ENCODE measurements around the gene GCN1. TPM values are rescaled to one million over a fixed set of nuclear protein-coding genes. Genes with fewer than 3 reads are reported as not detected.
A peak's percentile ranks its signal among the peaks of the same experiment; 100 is the strongest.

GCN1 gene
- total RNA-seq, 1 donor from 2014 or later, result 123 TPM

DNA sequence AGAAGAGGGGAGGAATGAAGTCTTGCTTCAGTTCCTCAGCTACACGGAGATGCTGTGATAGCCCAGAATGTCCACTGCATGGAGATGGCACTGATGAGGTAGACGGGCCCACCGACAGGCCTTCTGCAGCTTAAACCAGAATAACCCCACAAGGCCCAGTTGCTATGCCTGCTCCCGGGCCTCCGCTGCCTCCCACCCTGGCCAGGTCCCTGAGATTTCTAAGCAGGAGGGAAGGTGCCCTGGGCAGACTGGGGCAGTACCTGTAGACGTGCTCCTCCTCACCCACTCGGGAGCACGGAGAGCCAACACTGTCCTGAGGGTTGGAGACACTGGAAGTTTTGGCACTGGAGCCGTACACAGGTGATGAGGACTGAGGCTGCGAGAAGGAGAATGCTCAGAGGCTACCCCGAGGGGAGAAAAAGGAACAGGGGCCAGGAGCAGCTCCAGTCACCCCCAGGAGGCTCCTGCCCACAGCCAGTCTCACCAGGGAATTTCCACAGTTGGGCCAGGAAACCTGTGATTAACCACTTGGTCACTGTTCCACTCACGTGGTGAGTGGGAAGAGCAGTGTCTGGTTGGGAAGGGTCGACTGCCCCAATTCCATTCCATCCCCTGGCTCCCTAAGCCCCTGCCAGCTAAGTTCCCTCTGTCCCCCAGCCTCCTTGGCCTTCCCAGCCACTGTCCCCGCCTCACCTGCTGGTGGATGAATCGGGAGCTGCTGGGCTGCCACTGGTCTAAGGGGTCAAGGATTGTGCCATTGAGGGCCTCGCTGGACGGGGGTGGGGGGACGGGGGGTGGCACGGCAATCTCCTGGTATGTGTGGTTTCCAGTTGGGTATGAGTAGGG, 29.2 kb upstream of the GCN1 start:
- Mint-ChIP-seq H3K27me3 (ENCODE audit: low read depth, unreplicated experiment) (no peaks in the 10 kb centered on the region), H3K36me3 (ENCODE audit: low read depth, unreplicated experiment) (peaks cover 20% of the 10 kb centered on the region), H3K4me3 (ENCODE audit: unreplicated experiment) (no peak overlapping the region), H3K9me3 (ENCODE audit: unreplicated experiment) (no peaks in the 10 kb centered on the region), H3K27ac (ENCODE audit: unreplicated experiment) (peak overlapping the region; percentile 26), H3K4me1 (ENCODE audit: low read depth, unreplicated experiment) (peaks cover 20% of the 10 kb centered on the region)
- Histone ChIP-seq H3K27ac (ENCODE audit: low read depth, low read length) (no peak overlapping the region), H3K79me2 (ENCODE audit: insufficient read depth, low read length) (peaks cover 93% of the 10 kb centered on the region), H3K4me3 (ENCODE audit: insufficient read depth, low read depth, low read length) (no peak overlapping the region), H3K9me3 (ENCODE audit: insufficient read depth, low read depth, low read length) (no peaks in the 10 kb centered on the region), H3K27me3 (ENCODE audit: insufficient read depth, low read length) (no peaks in the 10 kb centered on the region), H4K20me1 (ENCODE audit: insufficient read depth, low read length) (peaks cover 84% of the 10 kb centered on the region), H3K4me1 (ENCODE audit: insufficient read depth, low read length) (peaks cover 37% of the 10 kb centered on the region), H3K4me2 (ENCODE audit: low read length) (peak overlapping the region; percentile 9), H3K9ac (ENCODE audit: low read length) (no peak overlapping the region), H3K36me3 (ENCODE audit: insufficient read depth, low read length) (peaks cover 36% of the 10 kb centered on the region), H2AFZ (ENCODE audit: low read depth, low read length) (no peak overlapping the region)
- TF ChIP-seq, protein P1, sequence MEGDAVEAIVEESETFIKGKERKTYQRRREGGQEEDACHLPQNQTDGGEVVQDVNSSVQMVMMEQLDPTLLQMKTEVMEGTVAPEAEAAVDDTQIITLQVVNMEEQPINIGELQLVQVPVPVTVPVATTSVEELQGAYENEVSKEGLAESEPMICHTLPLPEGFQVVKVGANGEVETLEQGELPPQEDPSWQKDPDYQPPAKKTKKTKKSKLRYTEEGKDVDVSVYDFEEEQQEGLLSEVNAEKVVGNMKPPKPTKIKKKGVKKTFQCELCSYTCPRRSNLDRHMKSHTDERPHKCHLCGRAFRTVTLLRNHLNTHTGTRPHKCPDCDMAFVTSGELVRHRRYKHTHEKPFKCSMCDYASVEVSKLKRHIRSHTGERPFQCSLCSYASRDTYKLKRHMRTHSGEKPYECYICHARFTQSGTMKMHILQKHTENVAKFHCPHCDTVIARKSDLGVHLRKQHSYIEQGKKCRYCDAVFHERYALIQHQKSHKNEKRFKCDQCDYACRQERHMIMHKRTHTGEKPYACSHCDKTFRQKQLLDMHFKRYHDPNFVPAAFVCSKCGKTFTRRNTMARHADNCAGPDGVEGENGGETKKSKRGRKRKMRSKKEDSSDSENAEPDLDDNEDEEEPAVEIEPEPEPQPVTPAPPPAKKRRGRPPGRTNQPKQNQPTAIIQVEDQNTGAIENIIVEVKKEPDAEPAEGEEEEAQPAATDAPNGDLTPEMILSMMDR (IDR thresholded peaks at IDR 0.05; ENCODE audit: insufficient read depth, low read depth, low read length), result no peak
- TF ChIP-seq EZH2 (IDR thresholded peaks at IDR 0.05; ENCODE audit: insufficient read depth, low read length), result no peak
- no peak for FAIRE-seq
- DNase-seq (ENCODE audit: low read depth), result no peak

- no peak for FAIRE-seq
- no peaks in the 10 kb centered on the region for H3K9me3 ChIP-seq (ENCODE audit: insufficient read depth, low read depth, low read length)
- peaks cover 76% of the 10 kb centered on the region for H4K20me1 ChIP-seq (ENCODE audit: insufficient read depth, low read length)
- peaks cover 21% of the 10 kb centered on the region for H3K36me3 Mint-ChIP-seq (ENCODE audit: low read depth, unreplicated experiment)
- DNase-seq (ENCODE audit: low read depth), result no peak
- peaks cover 24% of the 10 kb centered on the region for H3K4me1 ChIP-seq (ENCODE audit: insufficient read depth, low read length)
- no peak overlapping the region for H2AFZ ChIP-seq (ENCODE audit: low read depth, low read length)
- no peak overlapping the region for H3K4me2 ChIP-seq (ENCODE audit: low read length)
- H3K4me3 Mint-ChIP-seq (ENCODE audit: unreplicated experiment), result no peak overlapping the region
- H3K9ac ChIP-seq (ENCODE audit: low read length), result no peak overlapping the region
- no peak for TF ChIP-seq EZH2 (IDR thresholded peaks at IDR 0.05; ENCODE audit: insufficient read depth, low read length)
- TF ChIP-seq, protein P1 (IDR thresholded peaks at IDR 0.05; ENCODE audit: insufficient read depth, low read depth, low read length), result no peak
- peaks cover 38% of the 10 kb centered on the region for H3K36me3 ChIP-seq (ENCODE audit: insufficient read depth, low read length)
- H3K79me2 ChIP-seq (ENCODE audit: insufficient read depth, low read length), result peaks cover 85% of the 10 kb centered on the region
- H3K4me1 Mint-ChIP-seq (ENCODE audit: low read depth, unreplicated experiment), result peaks cover 9% of the 10 kb centered on the region
- H3K27me3 Mint-ChIP-seq (ENCODE audit: low read depth, unreplicated experiment), result no peaks in the 10 kb centered on the region
- H3K9me3 Mint-ChIP-seq (ENCODE audit: unreplicated experiment), result no peaks in the 10 kb centered on the region
- no peak overlapping the region for H3K4me3 ChIP-seq (ENCODE audit: insufficient read depth, low read depth, low read length)
- no peak overlapping the region for H3K27ac ChIP-seq (ENCODE audit: low read depth, low read length)
- no peak overlapping the region for H3K27ac Mint-ChIP-seq (ENCODE audit: unreplicated experiment)
- no peaks in the 10 kb centered on the region for H3K27me3 ChIP-seq (ENCODE audit: insufficient read depth, low read length)
Measured at GRCh38 chr12:120222288-120222832, 27.8 kb upstream of the GCN1 start.

DNA sequence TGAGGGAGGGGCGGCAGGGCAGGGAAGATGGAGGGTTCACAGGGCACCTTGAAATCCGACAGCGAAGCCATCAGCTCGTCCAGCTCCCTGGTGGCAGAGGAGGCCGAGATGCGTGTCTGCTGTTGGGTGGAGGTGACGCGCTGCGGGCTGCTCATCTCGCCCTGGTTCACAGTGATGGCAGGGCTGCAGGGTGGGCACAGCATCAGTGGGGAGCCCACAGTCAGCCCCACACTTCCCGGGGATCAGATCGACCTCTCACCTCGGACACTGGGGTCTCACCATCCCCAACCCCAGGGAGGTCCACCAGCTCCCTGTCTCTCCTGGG, 27.0 kb upstream of the GCN1 start:
- Histone ChIP-seq H3K4me3 (ENCODE audit: insufficient read depth, low read depth, low read length) (no peak overlapping the region), H3K9ac (ENCODE audit: low read length) (no peak overlapping the region), H4K20me1 (ENCODE audit: insufficient read depth, low read length) (peaks cover 73% of the 10 kb centered on the region), H3K27ac (ENCODE audit: low read depth, low read length) (no peak overlapping the region), H3K27me3 (ENCODE audit: insufficient read depth, low read length) (no peaks in the 10 kb centered on the region), H3K79me2 (ENCODE audit: insufficient read depth, low read length) (peaks cover 77% of the 10 kb centered on the region), H3K4me1 (ENCODE audit: insufficient read depth, low read length) (peaks cover 22% of the 10 kb centered on the region), H2AFZ (ENCODE audit: low read depth, low read length) (no peak overlapping the region), H3K4me2 (ENCODE audit: low read length) (no peak overlapping the region), H3K36me3 (ENCODE audit: insufficient read depth, low read length) (peaks cover 35% of the 10 kb centered on the region), H3K9me3 (ENCODE audit: insufficient read depth, low read depth, low read length) (no peaks in the 10 kb centered on the region)
- Mint-ChIP-seq H3K27me3 (ENCODE audit: low read depth, unreplicated experiment) (no peaks in the 10 kb centered on the region), H3K36me3 (ENCODE audit: low read depth, unreplicated experiment) (peaks cover 21% of the 10 kb centered on the region), H3K9me3 (ENCODE audit: unreplicated experiment) (no peaks in the 10 kb centered on the region), H3K27ac (ENCODE audit: unreplicated experiment) (no peak overlapping the region), H3K4me1 (ENCODE audit: low read depth, unreplicated experiment) (peaks cover 4% of the 10 kb centered on the region), H3K4me3 (ENCODE audit: unreplicated experiment) (no peak overlapping the region)
- no peak for TF ChIP-seq EZH2 (IDR thresholded peaks at IDR 0.05; ENCODE audit: insufficient read depth, low read length)
- TF ChIP-seq, protein P1 (IDR thresholded peaks at IDR 0.05; ENCODE audit: insufficient read depth, low read depth, low read length), result no peak
- FAIRE-seq (no peak), DNase-seq (ENCODE audit: low read depth) (no peak)
